Lung (tissue), 12 donors: ENCODE results near the gene TMEM108. TPM values are rescaled to one million over a fixed set of nuclear protein-coding genes. Genes with fewer than 3 reads are reported as not detected.

Source experiments
- ATAC-seq: fragments of 200-7000 bp; cut with Tn5 transposase; one replicate; pipeline ENCODE4 v1.9.1; 2020; ENCODE audit warnings: moderate number of reproducible peaks; ENCODE audit not compliant: insufficient read depth, low FRiP score
- DNase-seq, 3 donors: peaks; one replicate each; pipeline ENCODE4 v3.0.0-alpha.2; 2013 to 2017
- H3K27ac ChIP-seq, 2 donors: one replicate each; pipeline ENCODE4 v1.5.1; 2013; ENCODE audit warnings: mild to moderate bottlenecking in 2 of 2, moderate library complexity in 2 of 2, control low read depth in 1 of 2, inconsistent platforms in 1 of 2, low read depth in 1 of 2, low read length in 1 of 2
- H3K27me3 ChIP-seq, 3 donors: one replicate each; pipeline ENCODE4 v1.5.1; 2013; ENCODE audit warnings: low read length in 2 of 3; ENCODE audit not compliant: control insufficient read depth in 3 of 3, insufficient read depth in 3 of 3
- H3K36me3 ChIP-seq, 4 donors: one replicate each; pipeline ENCODE4 v1.5.1; 2013; ENCODE audit warnings: low read length in 4 of 4, mild to moderate bottlenecking in 1 of 4, moderate library complexity in 1 of 4; ENCODE audit not compliant: control insufficient read depth in 4 of 4, insufficient read depth in 4 of 4
- H3K4me1 ChIP-seq, 5 donors: one replicate each; pipeline ENCODE4 v1.5.1; 2013; ENCODE audit warnings: low read length in 5 of 5, mild to moderate bottlenecking in 2 of 5, moderate library complexity in 1 of 5; ENCODE audit not compliant: control insufficient read depth in 5 of 5, insufficient read depth in 5 of 5
- H3K4me3 ChIP-seq: one replicate; pipeline ENCODE4 v1.5.1; 2013; ENCODE audit warnings: mild to moderate bottlenecking, control low read depth, moderate library complexity
- H3K9ac ChIP-seq, 2 donors: one replicate each; pipeline ENCODE4 v1.5.1; 2013; ENCODE audit warnings: low read length in 2 of 2, control low read depth in 1 of 2; ENCODE audit not compliant: insufficient read depth in 1 of 2
- H3K9me3 ChIP-seq, 4 donors: one replicate each; pipeline ENCODE4 v1.5.1; 2013; ENCODE audit warnings: low read length in 3 of 4, mild to moderate bottlenecking in 1 of 4, moderate library complexity in 1 of 4; ENCODE audit not compliant: control insufficient read depth in 4 of 4, insufficient read depth in 3 of 4
- CTCF ChIP-seq: IDR thresholded peaks from 2 replicates; pipeline ENCODE4 v1.5.1; 2012; ENCODE audit warnings: mild to moderate bottlenecking; ENCODE audit errors: control extremely low read depth, extremely low read depth
- WGBS, 2 donors: extraction: QIAGEN DNeasy Blood & Tissue Kit; methylation state at CpG; one replicate each; pipeline ENCODE4 v1.1.7; 2013; 5-methylcytosine and 5-hydroxymethylcytosine counted together
- polyA plus RNA-seq, 2 donors: library from polyadenylated mRNA; stranded (reverse); fragments of 200-250 nt; gene quantifications; one replicate each; pipeline ENCODE4 v1.2.1, GENCODE V29; 2013
- total RNA-seq, 2 donors: library from RNA; depleted of rRNA in 1 of 2; stranded (reverse); fragments of >200 nt in 1 of 2; gene quantifications; one replicate each; pipeline ENCODE4 v1.2.1, GENCODE V29; 2014 to 2021
- donor health status: control.
- donor health status: control.
- donor health status: Bipolar disorder and iron deficiency.
- donor health status: healthy.
- donor health status: DM: yes; HTN: yes; CAD: no.

Gene TMEM108
- total and polyA plus RNA-seq, 4 donors, result 3.0 to 16.9 (median 7.6) TPM

- Histone ChIP-seq H3K27me3 (no peaks in the 10 kb centered on the region), H3K4me1 (peaks cover 0 to 22% (median 4%) of the 10 kb centered on the region in 5 donors), H3K27ac (no peak overlapping the region), H3K4me3 (no peak overlapping the region), H3K9ac (no peak overlapping the region), H3K9me3 (no peaks in the 10 kb centered on the region), H3K36me3 (peaks cover 0 to 19% (median 11%) of the 10 kb centered on the region in 4 donors)
- 94 to 96% methylated on average over 4 of the region's 4 CpGs for WGBS, 2 donors
- ATAC-seq (no peak), DNase-seq (no peak)
- TF ChIP-seq CTCF, result no peak
These were observed 349.1 kb downstream of the TMEM108 start for GRCh38 chr3:133387341-133387740.

- Histone ChIP-seq H3K4me1 (peaks cover 0 to 19% (median 3%) of the 10 kb centered on the region in 5 donors), H3K9ac (no peak overlapping the region), H3K27me3 (no peaks in the 10 kb centered on the region), H3K27ac (no peak overlapping the region), H3K9me3 (peaks cover 0 to under 1% (median 0%) of the 10 kb centered on the region in 4 donors), H3K4me3 (no peak overlapping the region), H3K36me3 (peaks cover 0 to 32% (median 15%) of the 10 kb centered on the region in 4 donors)
- DNase-seq (no peak), ATAC-seq (no peak)
- TF ChIP-seq CTCF, result no peak
- WGBS, 2 donors, result 73 to 74% methylated on average over 4 of the region's 4 CpGs
These were observed 350.7 kb downstream of the TMEM108 start for GRCh38 chr3:133388696-133389395.

GRCh38 chr3:133390715-133391114, 352.5 kb downstream of the TMEM108 start:
- H3K27me3 ChIP-seq, result no peaks in the 10 kb centered on the region
- H3K9me3 ChIP-seq, result peaks cover 0 to 3% (median 1%) of the 10 kb centered on the region in 4 donors
- H3K9ac ChIP-seq, result no peak overlapping the region
- H3K27ac ChIP-seq, result no peak overlapping the region
- WGBS, 2 donors, result 96% methylated on average over 4 of the region's 4 CpGs
- no peak for ATAC-seq
- no peak overlapping the region for H3K4me3 ChIP-seq
- peaks cover 0 to 36% (median 17%) of the 10 kb centered on the region in 4 donors for H3K36me3 ChIP-seq
- TF ChIP-seq CTCF, result no peak
- DNase-seq, result no peak
- peaks cover 0 to 8% (median 0%) of the 10 kb centered on the region in 5 donors for H3K4me1 ChIP-seq
